ENCODE measurements around the gene FUCA1. TPM values are rescaled to one million over a fixed set of nuclear protein-coding genes. Genes with fewer than 3 reads are reported as not detected.

Gene FUCA1
- total RNA-seq, 2 experiments from 2014 or later = 3.6 to 4.1 TPM

- no peaks in the 10 kb centered on the region for H3K27me3 Mint-ChIP-seq
- no peak overlapping the region for H3K4me3 ChIP-seq (ENCODE audit: low read length)
- no peaks in the 10 kb centered on the region for H3K9me3 ChIP-seq (ENCODE audit: control insufficient read depth in 1 of 2, insufficient read depth in 1 of 2, low read length in 2 of 2)
- peaks cover 29% of the 10 kb centered on the region for H3K4me1 Mint-ChIP-seq (ENCODE audit: low read depth)
- ATAC-seq (ENCODE audit: poor library complexity) (no peak), DNase-seq (peak in 2 of 14 experiments; percentile 34 to 48)
- H3K4me1 ChIP-seq (ENCODE audit: insufficient read depth, low read length) = peaks cover 29% of the 10 kb centered on the region
- H3K36me3 Mint-ChIP-seq (ENCODE audit: low read depth) = peaks cover 20% of the 10 kb centered on the region
- no peak overlapping the region for H3K27ac ChIP-seq (ENCODE audit: low read depth in 1 of 2, low read length in 2 of 2)
- CTCF ChIA-PET = interaction anchor here (0.9 to 1.2 kb wide), 3 partner anchors 20 to 97 kb away, joined by 3 to 5 read pairs (median 4); no protein-coding TSS in a partner anchor
- no peak for TF ChIP-seq CTCF (IDR thresholded peaks at IDR 0.05)
- H3K27ac Mint-ChIP-seq = peak overlapping the region; percentile 81
- intact Hi-C loops (cut with DNase I, micrococcal nuclease) = loop anchor here (2.0 to 5.0 kb wide), 4 partner anchors 42 to 177 kb away; partner anchors contain the start of genes HMGCL (in 1 of the 2), PNRC2 (in 1 of the 2), RPL11 (in 1 of the 2) and SRSF10 (in 1 of the 2)
- POLR2A ChIA-PET = interaction anchor here (0.6 to 1.1 kb wide), 3 partner anchors 15 to 78 kb away, joined by 3 to 8 read pairs (median 4); partner anchors contain the start of gene LYPLA2
- H3K9me3 Mint-ChIP-seq = no peaks in the 10 kb centered on the region
- H3K27me3 ChIP-seq (ENCODE audit: control insufficient read depth in 1 of 2, insufficient read depth in 2 of 2, low read length in 2 of 2) = no peaks in the 10 kb centered on the region
- H3K4me3 Mint-ChIP-seq = peak overlapping the region; percentile 79
- H3K36me3 ChIP-seq (ENCODE audit: insufficient read depth, low read length) = peaks cover 8% of the 10 kb centered on the region
Observed at GRCh38 chr1:23869051-23869450, 961 bp upstream of the FUCA1 start.

DNA sequence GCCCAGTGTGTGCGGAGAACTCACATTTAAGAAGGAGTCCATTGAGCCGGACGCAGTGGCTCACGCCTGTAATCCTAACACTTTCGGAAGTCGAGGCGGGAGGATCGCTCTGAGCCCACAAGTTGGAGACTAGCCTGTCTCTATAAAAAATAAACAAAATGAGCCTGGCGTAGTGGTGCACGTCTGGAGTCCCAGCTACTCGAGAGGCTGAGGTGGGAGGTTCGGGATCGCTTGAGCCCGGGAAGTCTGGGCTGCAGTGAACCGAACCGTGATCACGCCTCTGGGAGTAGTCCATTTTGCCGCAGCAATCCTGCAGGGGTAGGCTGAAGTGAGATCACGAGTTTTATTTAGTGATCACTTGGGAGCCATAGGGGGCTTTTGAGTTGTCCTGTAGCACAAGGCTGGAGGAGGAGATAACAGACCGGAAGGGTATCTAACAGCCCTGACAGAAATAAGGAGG is 497 bp upstream of the FUCA1 start:
- peaks cover 20% of the 10 kb centered on the region for H3K36me3 Mint-ChIP-seq (ENCODE audit: low read depth)
- peaks cover 29% of the 10 kb centered on the region for H3K4me1 Mint-ChIP-seq (ENCODE audit: low read depth)
- H3K27ac ChIP-seq (ENCODE audit: low read depth in 1 of 2, low read length in 2 of 2) = no peak overlapping the region
- H3K27ac Mint-ChIP-seq = peak overlapping the region; percentile 81
- H3K4me3 Mint-ChIP-seq = peak overlapping the region; percentile 79
- peaks cover 29% of the 10 kb centered on the region for H3K4me1 ChIP-seq (ENCODE audit: insufficient read depth, low read length)
- DNase-seq (no peak), ATAC-seq (ENCODE audit: poor library complexity) (peak; percentile 11)
- no peaks in the 10 kb centered on the region for H3K27me3 Mint-ChIP-seq
- ChIA-PET POLR2A (interaction anchor here (0.6 to 1.1 kb wide), 3 partner anchors 14 to 78 kb away, joined by 3 to 8 read pairs (median 4); partner anchors contain the start of gene LYPLA2), CTCF (interaction anchor here (1.1 to 1.2 kb wide), 2 partner anchors 20 to 59 kb away, joined by 3 to 5 read pairs; no protein-coding TSS in a partner anchor)
- peak; percentile 66 for TF ChIP-seq CTCF (IDR thresholded peaks at IDR 0.05)
- no peaks in the 10 kb centered on the region for H3K9me3 ChIP-seq (ENCODE audit: control insufficient read depth in 1 of 2, insufficient read depth in 1 of 2, low read length in 2 of 2)
- intact Hi-C loops (cut with DNase I, micrococcal nuclease) = loop anchor here (1.0 to 5.0 kb wide), 8 partner anchors 30 to 176 kb away; partner anchors contain the start of genes HMGCL (in 1 of the 2), PNRC2 (in 1 of the 2), RPL11 (in 1 of the 2) and SRSF10 (in 1 of the 2)
- peak overlapping the region; percentile 86 for H3K4me3 ChIP-seq (ENCODE audit: low read length)
- peaks cover 8% of the 10 kb centered on the region for H3K36me3 ChIP-seq (ENCODE audit: insufficient read depth, low read length)
- H3K9me3 Mint-ChIP-seq = no peaks in the 10 kb centered on the region
- no peaks in the 10 kb centered on the region for H3K27me3 ChIP-seq (ENCODE audit: control insufficient read depth in 1 of 2, insufficient read depth in 2 of 2, low read length in 2 of 2)

DNA sequence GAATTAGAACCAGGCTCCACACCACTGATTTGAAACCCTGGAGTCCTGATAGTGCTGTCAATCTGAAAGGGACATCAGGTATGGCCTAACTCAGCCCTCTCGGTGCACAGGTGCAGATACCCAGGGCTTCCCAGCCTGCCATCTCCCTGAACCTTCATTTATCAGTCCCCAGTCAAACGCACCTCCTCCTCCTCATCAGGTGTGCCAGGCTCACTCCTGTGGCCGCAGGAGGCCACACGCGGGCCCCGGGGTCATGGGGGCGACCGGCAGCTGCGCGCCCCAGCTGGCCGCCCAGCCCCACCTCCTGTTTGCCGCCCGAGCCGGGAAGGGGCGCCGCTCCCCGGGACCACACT is 572 bp downstream of the FUCA1 start:
- CTCF ChIA-PET = interaction anchor here (0.6 to 1.4 kb wide), 4 partner anchors 39 to 90 kb away, joined by 3 to 11 read pairs (median 3); no protein-coding TSS in a partner anchor
- ATAC-seq (ENCODE audit: poor library complexity) = no peak
- H3K4me1 Mint-ChIP-seq (ENCODE audit: low read depth) = peaks cover 29% of the 10 kb centered on the region
- peaks cover 27% of the 10 kb centered on the region for H3K36me3 Mint-ChIP-seq (ENCODE audit: low read depth)
- H3K27me3 Mint-ChIP-seq = no peaks in the 10 kb centered on the region
- Histone ChIP-seq H3K4me1 (ENCODE audit: insufficient read depth, low read length) (peaks cover 29% of the 10 kb centered on the region), H3K27me3 (ENCODE audit: control insufficient read depth in 1 of 2, insufficient read depth in 2 of 2, low read length in 2 of 2) (no peaks in the 10 kb centered on the region), H3K9me3 (ENCODE audit: control insufficient read depth in 1 of 2, insufficient read depth in 1 of 2, low read length in 2 of 2) (no peaks in the 10 kb centered on the region), H3K4me3 (ENCODE audit: low read length) (peak overlapping the region; percentile 86), H3K36me3 (ENCODE audit: insufficient read depth, low read length) (peaks cover 14% of the 10 kb centered on the region), H3K27ac (ENCODE audit: low read depth in 1 of 2, low read length in 2 of 2) (peak overlapping the region in 1 of 2 donors; percentile 29)
- no peak for DNase-seq
- peak overlapping the region; percentile 87 for H3K4me3 Mint-ChIP-seq
- POLR2A ChIA-PET = interaction anchor here (1.2 kb wide), 1 partner anchor 66 kb away, joined by 4 read pairs; no protein-coding TSS in a partner anchor
- H3K27ac Mint-ChIP-seq = peak overlapping the region; percentile 81
- intact Hi-C loops (cut with DNase I, micrococcal nuclease) = loop anchor here (5.0 kb wide), 3 partner anchors 40 to 175 kb away; partner anchors contain the start of genes HMGCL (in 1 of the 2), PNRC2 (in 1 of the 2) and RPL11 (in 1 of the 2)
- H3K9me3 Mint-ChIP-seq = no peaks in the 10 kb centered on the region
- no peak for TF ChIP-seq CTCF (IDR thresholded peaks at IDR 0.05)

Data from CD4-positive, alpha-beta T cell (primary cell).